Neural progenitor cell (in vitro differentiated cells): ENCODE results near the gene SPSB1. TPM values are rescaled to one million over a fixed set of nuclear protein-coding genes. Genes with fewer than 3 reads are reported as not detected.

Experiments
- DNase-seq: peaks from one replicate; pipeline ENCODE4 v3.0.0-alpha.2; 2016; ENCODE audit warnings: low spot score
- H2AFZ ChIP-seq: fragments of 200-600 bp; sonication (generic); replicated peaks from 2 replicates; pipeline ENCODE4 v1.6.1; 2016; ENCODE audit warnings: antibody characterized with exemption
- H3F3A ChIP-seq: fragments of 200-600 bp; sonication (generic); 2 replicates; pipeline ENCODE4 v1.6.1; 2016; ENCODE audit warnings: antibody characterized with exemption, low read depth
- H3K27ac ChIP-seq: fragments of 200-600 bp; sonication (generic); 2 replicates; pipeline ENCODE4 v1.5.1; 2016; ENCODE audit warnings: mild to moderate bottlenecking
- H3K27me3 ChIP-seq: fragments of 200-600 bp; sonication (generic); 2 replicates; pipeline ENCODE4 v1.6.1; 2016; ENCODE audit warnings: mild to moderate bottlenecking, moderate library complexity
- H3K36me3 ChIP-seq: fragments of 200-600 bp; sonication (generic); 2 replicates; pipeline ENCODE4 v1.5.1; 2016
- H3K4me1 ChIP-seq: fragments of 200-600 bp; sonication (generic); 2 replicates; pipeline ENCODE4 v1.6.1; 2016; ENCODE audit warnings: mixed run types
- H3K4me2 ChIP-seq: fragments of 200-600 bp; sonication (generic); 2 replicates; pipeline ENCODE4 v1.6.1; 2016
- H3K4me3 ChIP-seq: fragments of 200-600 bp; sonication (generic); 2 replicates; pipeline ENCODE4 v1.5.1; 2016
- H3K79me2 ChIP-seq: fragments of 200-600 bp; sonication (generic); 2 replicates; pipeline ENCODE4 v1.6.1; 2016; ENCODE audit warnings: low read depth
- H3K9ac ChIP-seq: fragments of 200-600 bp; sonication (generic); 2 replicates; pipeline ENCODE4 v1.6.1; 2016
- H3K9me3 ChIP-seq: fragments of 200-600 bp; sonication (generic); 2 replicates; pipeline ENCODE4 v1.5.1; 2016; ENCODE audit warnings: low read depth
- H4K20me1 ChIP-seq: fragments of 200-600 bp; sonication (generic); 2 replicates; pipeline ENCODE4 v1.6.1; 2016; ENCODE audit warnings: low read depth
- H3K27ac Mint-ChIP-seq: 3 replicates; pipeline ENCODE4 v1.8.0; 2021; ENCODE audit warnings: mixed read lengths
- H3K27me3 Mint-ChIP-seq: 2 replicates; pipeline ENCODE4 v1.8.0; 2022; ENCODE audit warnings: low read depth, mild to moderate bottlenecking, inconsistent platforms, moderate library complexity, mixed read lengths; ENCODE audit not compliant: insufficient read depth
- H3K36me3 Mint-ChIP-seq: 3 replicates; pipeline ENCODE4 v1.8.0; 2021; ENCODE audit warnings: mixed read lengths
- H3K4me1 Mint-ChIP-seq: 3 replicates; pipeline ENCODE4 v1.8.0; 2021; ENCODE audit warnings: mixed read lengths
- H3K4me3 Mint-ChIP-seq: 3 replicates; pipeline ENCODE4 v1.8.0; 2021; ENCODE audit warnings: mild to moderate bottlenecking, moderate library complexity, mixed read lengths
- H3K9me3 Mint-ChIP-seq: 3 replicates; pipeline ENCODE4 v1.8.0; 2020; ENCODE audit warnings: mixed read lengths
- CTCF ChIP-seq: fragments of 200-600 bp; sonication (generic); IDR thresholded peaks from 2 replicates; pipeline ENCODE4 v1.5.1; 2017; ENCODE audit warnings: antibody characterized with exemption, mild to moderate bottlenecking
- EZH2 ChIP-seq: fragments of 200-600 bp; sonication (generic); IDR thresholded peaks from 2 replicates; pipeline ENCODE4 v1.6.1; 2017; ENCODE audit warnings: antibody characterized with exemption, mild to moderate bottlenecking, moderate library complexity
- EZH2phosphoT487 ChIP-seq: fragments of 200-600 bp; sonication (generic); IDR thresholded peaks from 2 replicates; pipeline ENCODE4 v1.6.1; 2017; ENCODE audit warnings: antibody characterized with exemption
- total RNA-seq: library from RNA; depleted of rRNA; stranded (reverse); fragments of >200 nt; gene quantifications from 2 replicates; pipeline ENCODE4 v1.2.3, GENCODE V29; 2015; ENCODE audit warnings: low replicate concordance

Gene SPSB1
- total RNA-seq, 1 donor from 2014 or later, result 2.8 TPM

- Histone ChIP-seq H3F3A (no peaks in the 10 kb centered on the region), H3K27ac (no peak overlapping the region), H3K36me3 (no peaks in the 10 kb centered on the region), H3K4me2 (no peak overlapping the region), H3K27me3 (no peaks in the 10 kb centered on the region), H3K9ac (no peak overlapping the region), H4K20me1 (no peaks in the 10 kb centered on the region), H3K9me3 (no peaks in the 10 kb centered on the region), H3K4me1 (no peaks in the 10 kb centered on the region), H3K4me3 (no peak overlapping the region), H3K79me2 (no peaks in the 10 kb centered on the region), H2AFZ (no peak overlapping the region)
- DNase-seq, result no peak
- no peak for TF ChIP-seq CTCF
- no peak for TF ChIP-seq EZH2phosphoT487
- TF ChIP-seq EZH2, result no peak
- Mint-ChIP-seq H3K27ac (no peak overlapping the region), H3K9me3 (no peaks in the 10 kb centered on the region), H3K4me1 (peaks cover 50% of the 10 kb centered on the region), H3K4me3 (no peak overlapping the region), H3K27me3 (peaks cover 13% of the 10 kb centered on the region), H3K36me3 (no peaks in the 10 kb centered on the region)
Observed at GRCh38 chr1:9311029-9311428, 18.3 kb downstream of the SPSB1 start.

DNA sequence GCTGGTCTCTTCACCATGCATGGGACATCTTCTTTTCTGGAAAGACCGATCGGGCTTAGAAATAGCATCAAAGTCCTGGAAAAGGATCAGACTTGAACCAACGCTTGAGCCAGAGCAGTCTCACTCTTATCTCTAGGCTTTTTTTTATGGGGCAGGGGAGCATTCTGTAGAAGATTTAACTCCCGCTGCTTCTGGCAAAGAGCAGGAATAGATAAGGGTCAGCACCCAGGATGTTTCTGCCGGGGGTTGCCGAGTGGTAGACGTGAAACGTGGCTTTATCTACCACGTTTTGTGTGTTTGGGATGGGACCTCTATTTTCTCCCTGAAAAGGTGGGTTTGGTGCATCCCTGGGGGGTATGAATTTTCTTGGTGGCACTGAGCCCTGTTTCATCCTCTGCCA lies 18.8 kb downstream of the SPSB1 start:
- no peak overlapping the region for H3K4me3 ChIP-seq
- H3K79me2 ChIP-seq, result no peaks in the 10 kb centered on the region
- no peaks in the 10 kb centered on the region for H3K36me3 Mint-ChIP-seq
- no peaks in the 10 kb centered on the region for H3K4me1 ChIP-seq
- no peak for DNase-seq
- no peak for TF ChIP-seq CTCF
- no peak for TF ChIP-seq EZH2phosphoT487
- TF ChIP-seq EZH2, result no peak
- peaks cover 48% of the 10 kb centered on the region for H3K4me1 Mint-ChIP-seq
- no peaks in the 10 kb centered on the region for H3K36me3 ChIP-seq
- no peaks in the 10 kb centered on the region for H3K9me3 Mint-ChIP-seq
- no peaks in the 10 kb centered on the region for H3K9me3 ChIP-seq
- H3K4me3 Mint-ChIP-seq, result no peak overlapping the region
- no peaks in the 10 kb centered on the region for H3F3A ChIP-seq
- H3K27me3 ChIP-seq, result no peaks in the 10 kb centered on the region
- no peak overlapping the region for H3K9ac ChIP-seq
- H3K27ac ChIP-seq, result no peak overlapping the region
- H4K20me1 ChIP-seq, result no peaks in the 10 kb centered on the region
- no peak overlapping the region for H2AFZ ChIP-seq
- H3K4me2 ChIP-seq, result no peak overlapping the region
- no peak overlapping the region for H3K27ac Mint-ChIP-seq
- peaks cover 11% of the 10 kb centered on the region for H3K27me3 Mint-ChIP-seq

GRCh38 chr1:9312168-9312720 lies 19.6 kb downstream of the SPSB1 start:
- no peak overlapping the region for H3K4me3 Mint-ChIP-seq
- Histone ChIP-seq H3K4me3 (no peak overlapping the region), H3F3A (no peaks in the 10 kb centered on the region), H3K9me3 (no peaks in the 10 kb centered on the region), H3K79me2 (no peaks in the 10 kb centered on the region), H3K9ac (no peak overlapping the region), H3K4me2 (no peak overlapping the region), H3K4me1 (no peaks in the 10 kb centered on the region), H2AFZ (no peak overlapping the region), H3K27ac (no peak overlapping the region), H3K27me3 (no peaks in the 10 kb centered on the region), H3K36me3 (no peaks in the 10 kb centered on the region), H4K20me1 (no peaks in the 10 kb centered on the region)
- TF ChIP-seq EZH2phosphoT487 (no peak), CTCF (no peak), EZH2 (no peak)
- no peak overlapping the region for H3K27ac Mint-ChIP-seq
- DNase-seq, result no peak
- peaks cover 49% of the 10 kb centered on the region for H3K4me1 Mint-ChIP-seq
- no peaks in the 10 kb centered on the region for H3K36me3 Mint-ChIP-seq
- H3K9me3 Mint-ChIP-seq, result no peaks in the 10 kb centered on the region
- H3K27me3 Mint-ChIP-seq, result peaks cover 8% of the 10 kb centered on the region
